A549 (cell line): ENCODE measurements around the gene RAD9A. TPM values are rescaled to one million over a fixed set of nuclear protein-coding genes. Genes with fewer than 3 reads are reported as not detected.

Source experiments
- ATAC-seq, 2 experiments: fragments of 200-7000 bp in 1 of 2; fragments of >200 bp in 1 of 2; cut with Nextera tagmentation in 1 of 2; cut with Tn5 transposase in 1 of 2; 3 replicates each; pipeline versions ENCODE4 v1.8.0 to v1.9.1; 2018 to 2020; ENCODE audit warnings: mild to moderate bottlenecking in 1 of 2, moderate library complexity in 1 of 2
- CTCF ChIA-PET: fragments of 300-600 bp; sonication (Branson Sonifier 250); formaldehyde crosslinking; extraction: SDS; loops from one replicate; lab custom pipeline; 2021; ENCODE audit warnings: antibody characterized with exemption, inconsistent platforms; lab: Yijun Ruan, JAX
- POLR2A ChIA-PET: fragments of 350-600 bp; formaldehyde crosslinking; extraction: SDS; loops from one replicate; lab custom pipeline; 2021; ENCODE audit warnings: antibody characterized with exemption, inconsistent platforms; lab: Yijun Ruan, JAX
- DNase-seq, 2 experiments: peaks; one replicate each; pipeline versions ENCODE4 v3.0.0 to v3.0.0-alpha.2; 2011 to 2016; ENCODE audit warnings: low read depth in 1 of 2, low spot score in 1 of 2
- FAIRE-seq: peaks from 2 replicates; lab custom pipeline; 2011; peaks lifted over from hg19 to GRCh38; lab: Jason Lieb, UNC
- H3K27ac ChIP-seq, 2 experiments: fragments of >200 bp; sonication (Bioruptor Twin); formaldehyde crosslinking; 3 replicates each; pipeline ENCODE4 v1.5.1; 2016 to 2017
- H3K4me1 ChIP-seq: fragments of >200 bp; sonication (Bioruptor Twin); formaldehyde crosslinking; 3 replicates; pipeline ENCODE4 v1.6.1; 2016
- H3K4me2 ChIP-seq: fragments of >200 bp; sonication (Bioruptor Twin); formaldehyde crosslinking; 3 replicates; pipeline ENCODE4 v1.6.1; 2016
- H3K4me3 ChIP-seq: fragments of >200 bp; sonication (Bioruptor Twin); formaldehyde crosslinking; 3 replicates; pipeline ENCODE4 v1.5.1; 2016
- H3K9me3 ChIP-seq: fragments of >200 bp; sonication (Bioruptor Twin); formaldehyde crosslinking; 3 replicates; pipeline ENCODE4 v1.6.1; 2016
- ATOH8 ChIP-seq: fragments of 250-450 bp; sonication (Bioruptor Pico); IDR thresholded peaks from 2 replicates; pipeline ENCODE4 v1.5.0; 2020; ENCODE audit warnings: low read depth, mild to moderate bottlenecking, moderate library complexity
- BCL3 ChIP-seq: fragments of >200 bp; sonication (Bioruptor Twin); formaldehyde crosslinking; IDR thresholded peaks from 3 replicates; pipeline ENCODE4 v1.6.1; 2016
- CEBPB ChIP-seq, 2 experiments: fragments of >200 bp in 1 of 2; sonication (Bioruptor Twin) in 1 of 2; formaldehyde crosslinking in 1 of 2; IDR thresholded peaks; 2 replicates each; pipeline ENCODE4 v1.6.1; 2012 to 2016
- CTCF ChIP-seq: fragments of >200 bp; sonication (Bioruptor Twin); formaldehyde crosslinking; IDR thresholded peaks from 3 replicates; pipeline ENCODE4 v1.5.1; 2016
- E2F6 ChIP-seq: IDR thresholded peaks from 2 replicates; pipeline ENCODE4 v1.6.1; 2012; ENCODE audit warnings: low read depth, borderline replicate concordance
- EHF ChIP-seq: fragments of 250-450 bp; sonication (Bioruptor Pico); IDR thresholded peaks from 2 replicates; pipeline ENCODE4 v1.5.0; 2020; ENCODE audit warnings: mild to moderate bottlenecking
- EHMT2 ChIP-seq: fragments of 200-600 bp; sonication (generic); IDR thresholded peaks from 2 replicates; pipeline ENCODE4 v1.6.1; 2016; ENCODE audit warnings: antibody characterized with exemption, low read depth, mild to moderate bottlenecking, moderate library complexity
- ELK1 ChIP-seq: fragments of 150-350 bp; IDR thresholded peaks from 2 replicates; pipeline ENCODE4 v1.6.1; 2014; ENCODE audit warnings: low read depth, mild to moderate bottlenecking, low read length
- EP300 ChIP-seq, 2 experiments: fragments of >200 bp; sonication (Bioruptor Twin); formaldehyde crosslinking; IDR thresholded peaks; 2 replicates in 1 of 2; 3 replicates in 1 of 2; pipeline ENCODE4 v1.6.1; 2016 to 2017
- ESRRA ChIP-seq: fragments of 150-350 bp; IDR thresholded peaks from 2 replicates; pipeline ENCODE4 v1.6.1; 2014; ENCODE audit warnings: mild to moderate bottlenecking, low read length, borderline replicate concordance
- FOSB ChIP-seq: fragments of 250-450 bp; sonication (Bioruptor Pico); IDR thresholded peaks from 2 replicates; pipeline ENCODE4 v1.5.0; 2020; ENCODE audit warnings: mild to moderate bottlenecking, moderate library complexity
- FOSL2 ChIP-seq, 2 experiments: fragments of 450-650 bp in 1 of 2; fragments of >200 bp in 1 of 2; sonication (Bioruptor Twin) in 1 of 2; formaldehyde crosslinking; IDR thresholded peaks; 2 replicates each; pipeline versions ENCODE4 v1.5.0 to v1.6.1; 2016 to 2020; ENCODE audit warnings: mild to moderate bottlenecking in 1 of 2, moderate library complexity in 1 of 2
- FOXS1 ChIP-seq: fragments of 250-450 bp; sonication (Bioruptor Pico); IDR thresholded peaks from 2 replicates; pipeline ENCODE4 v1.5.0; 2020; ENCODE audit warnings: mild to moderate bottlenecking, moderate library complexity
- GATA3 ChIP-seq: IDR thresholded peaks from 2 replicates; pipeline ENCODE4 v1.6.1; 2012; ENCODE audit warnings: borderline replicate concordance
- HDAC2 ChIP-seq: fragments of 200-600 bp; sonication (generic); IDR thresholded peaks from 2 replicates; pipeline ENCODE4 v1.6.1; 2016
- HES2 ChIP-seq: fragments of >200 bp; sonication (Bioruptor Twin); formaldehyde crosslinking; IDR thresholded peaks from 2 replicates; pipeline ENCODE4 v1.6.1; 2016
- HOXA7 ChIP-seq: fragments of 250-450 bp; sonication (Bioruptor Pico); IDR thresholded peaks from 2 replicates; pipeline ENCODE4 v1.5.0; 2020; ENCODE audit warnings: mild to moderate bottlenecking, moderate library complexity
- HOXB13 ChIP-seq: fragments of 250-450 bp; sonication (Bioruptor Pico); IDR thresholded peaks from 2 replicates; pipeline ENCODE4 v1.5.0; 2020; ENCODE audit warnings: low read depth, mild to moderate bottlenecking, moderate library complexity
- HOXB5 ChIP-seq: fragments of 250-450 bp; sonication (Bioruptor Pico); IDR thresholded peaks from 2 replicates; pipeline ENCODE4 v1.5.0; 2020; ENCODE audit warnings: mild to moderate bottlenecking, moderate library complexity
- JUN ChIP-seq, 2 experiments: fragments of >200 bp; sonication (Bioruptor Twin); formaldehyde crosslinking; IDR thresholded peaks; 2 replicates in 1 of 2; 3 replicates in 1 of 2; pipeline ENCODE4 v1.6.1; 2016 to 2017
- JUNB ChIP-seq: fragments of >200 bp; sonication (Bioruptor Twin); formaldehyde crosslinking; IDR thresholded peaks from 2 replicates; pipeline ENCODE4 v1.6.1; 2016
- KDM1A ChIP-seq: fragments of 200-600 bp; sonication (generic); IDR thresholded peaks from 2 replicates; pipeline ENCODE4 v1.6.1; 2016; ENCODE audit warnings: low read depth, mild to moderate bottlenecking
- MAX ChIP-seq: IDR thresholded peaks from 2 replicates; pipeline ENCODE4 v1.6.1; 2012
- MAZ ChIP-seq: fragments of 150-350 bp; IDR thresholded peaks from 2 replicates; pipeline ENCODE4 v1.6.1; 2014; ENCODE audit warnings: antibody characterized with exemption, low read depth, low read length, borderline replicate concordance
- POLR2AphosphoS2 ChIP-seq: conservative IDR thresholded peaks from 2 replicates; pipeline ENCODE4 v1.6.1; 2012; ENCODE audit warnings: low read length, improper control_type of control experiment, inconsistent platforms
- RAD21 ChIP-seq, 2 experiments: fragments of >200 bp in 1 of 2; sonication (Bioruptor Twin) in 1 of 2; formaldehyde crosslinking in 1 of 2; IDR thresholded peaks in 1 of 2; conservative IDR thresholded peaks in 1 of 2; 2 replicates in 1 of 2; 3 replicates in 1 of 2; pipeline ENCODE4 v1.6.1; 2012 to 2018; ENCODE audit warnings: inconsistent platforms in 1 of 2
- RARB ChIP-seq: fragments of 250-450 bp; sonication (Bioruptor Pico); IDR thresholded peaks from 2 replicates; pipeline ENCODE4 v1.8.0; 2021; ENCODE audit warnings: mild to moderate bottlenecking, moderate library complexity
- RFX5 ChIP-seq: fragments of 450-650 bp; IDR thresholded peaks from 2 replicates; pipeline ENCODE4 v1.7.1; 2014; ENCODE audit warnings: antibody characterized with exemption, mild to moderate bottlenecking, moderate library complexity
- SMC3 ChIP-seq: fragments of >200 bp; sonication (Bioruptor Twin); formaldehyde crosslinking; IDR thresholded peaks from 3 replicates; pipeline ENCODE4 v1.6.1; 2018; ENCODE audit warnings: inconsistent platforms
- ZC3H11A ChIP-seq: fragments of 450-650 bp; IDR thresholded peaks from 2 replicates; pipeline ENCODE4 v1.6.1; 2014; ENCODE audit warnings: antibody characterized with exemption, mild to moderate bottlenecking
- WGBS: methylation state at CpG from one replicate; pipeline ENCODE4 v1.1.6; 2017; ENCODE audit errors: missing lambda C conversion rate; 5-methylcytosine and 5-hydroxymethylcytosine counted together
- polyA plus RNA-seq, 4 experiments: library from polyadenylated mRNA; depleted of rRNA in 3 of 4; stranded (reverse); fragments of >200 nt; fragmentation: RNase III in 1 of 4; extraction: RNeasy Plus Mini Kit Qiagen cat#74134 plus additional on column Dnase treatment in 1 of 4; gene quantifications; 2 replicates in 3 of 4; 3 replicates in 1 of 4; pipeline ENCODE4 v1.2.3, GENCODE V29; 2011 to 2017

Gene RAD9A
- polyA plus RNA-seq, 2 of the 4 experiments (the other 2 are of a cell fraction) = 19.0 to 43.7 TPM

GRCh38 chr11:67345920-67346819 is 45.6 kb upstream of the RAD9A start:
- Histone ChIP-seq H3K27ac (peak overlapping the region; percentile 65 to 82), H3K4me3 (no peak overlapping the region), H3K4me1 (peaks cover 62% of the 10 kb centered on the region), H3K9me3 (0 out of 3 replicates have a peak, but pooled peaks cover 4% of the 10 kb centered on the region), H3K4me2 (peak overlapping the region; percentile 49)
- TF ChIP-seq HOXA7 (CRISPR knock-in tag) (no peak), RFX5 (0 out of 2 replicates have a peak, but pooled peaks have one; percentile 34), MAZ (no peak), HOXB13 (0 out of 2 replicates have a peak, but pooled peaks have one; percentile 76), ZC3H11A (no peak), CTCF (peak; percentile 96), HOXB5 (peak; percentile 46; the same call in 1 of the 2 replicates), FOSL2 (IDR thresholded peaks at IDR 0.05) (peak; percentile 89), FOSL2 (CRISPR knock-in tag; IDR thresholded peaks at IDR 0.05) (peak; percentile 99), KDM1A (no peak), SMC3 (peak; percentile 78), FOSB (0 out of 2 replicates have a peak, but pooled peaks have one; percentile 66), EP300 (IDR thresholded peaks at IDR 0.05) (peak; percentile 23 to 54; a peak in 1 of 5 replicates), MAX (peak; percentile 63), JUN (IDR thresholded peaks at IDR 0.05) (peak; percentile 72 to 84), ELK1 (no peak), HES2 (0 out of 2 replicates have a peak, but pooled peaks have one; percentile 24), RARB (CRISPR knock-in tag) (peak; percentile 24; the same call in 1 of the 2 replicates), GATA3 (peak; percentile 70), EHF (CRISPR knock-in tag) (peak; percentile 79; the same call in 1 of the 2 replicates), BCL3 (0 out of 3 replicates have a peak, but pooled peaks have one; percentile 48), E2F6 (peak; percentile 47; the same call in 1 of the 2 replicates), ESRRA (no peak), FOXS1 (CRISPR knock-in tag) (0 out of 2 replicates have a peak, but pooled peaks have one; percentile 38), RAD21 (conservative IDR thresholded peaks at IDR 0.05 in 1 of 2, IDR thresholded peaks at IDR 0.05 in 1 of 2) (peak; percentile 88), JUNB (peak; percentile 76), POLR2AphosphoS2 (peak; percentile 56; the same call in 1 of the 2 replicates), ATOH8 (peak; percentile 82), CEBPB (IDR thresholded peaks at IDR 0.05) (peak; percentile 85 to 95; a peak in 3 of 4 replicates), HDAC2 (no peak), EHMT2 (0 out of 2 replicates have a peak, but pooled peaks have one; percentile 43)
- WGBS = 10% methylated on average over 7 of the region's 7 CpGs
- ChIA-PET POLR2A (interaction anchor here (0.7 to 2.2 kb wide), 10 partner anchors 9 to 286 kb away, joined by 3 to 37 read pairs (median 4); partner anchors contain the start of genes CLCF1, PPP1CA and RAD9A), CTCF (interaction anchor here (0.6 to 8.6 kb wide), 41 partner anchors 9 to 340 kb away, joined by 3 to 212 read pairs (median 4); partner anchors contain the start of genes AIP, CDK2AP2, POLD4 and PPP1CA)
- FAIRE-seq (peak; percentile 68), ATAC-seq (peak; percentile 84 to 90), DNase-seq (peak; percentile 83 to 97)
